ENCODE measurements around the gene WDR1.

The WDR1 gene

GRCh38 chr4:10066670-10067651 lies 49.6 kb downstream of the WDR1 start:
- no peak for DNase-seq (ENCODE audit: low spot score)

- no peak for DNase-seq (ENCODE audit: low spot score)
Measured at GRCh38 chr4:10066206-10066605, 50.4 kb downstream of the WDR1 start.

- DNase-seq (ENCODE audit: low spot score), result peak; percentile 79
Measured at GRCh38 chr4:10063544-10064300, 52.9 kb downstream of the WDR1 start.

- no peak for DNase-seq (ENCODE audit: low spot score)
Measured at GRCh38 chr4:10061650-10062415, 54.8 kb downstream of the WDR1 start.

- no peak for DNase-seq (ENCODE audit: low spot score)
Measured at GRCh38 chr4:10058371-10058770, 58.2 kb downstream of the WDR1 start.

- DNase-seq (ENCODE audit: low spot score), result no peak
Measured at GRCh38 chr4:10057023-10057395, 59.6 kb downstream of the WDR1 start.

- DNase-seq (ENCODE audit: low spot score), result no peak
Measured at GRCh38 chr4:10056334-10057022, 60.1 kb downstream of the WDR1 start.

- DNase-seq (ENCODE audit: low spot score), result no peak
Measured at GRCh38 chr4:10055871-10056270, 60.7 kb downstream of the WDR1 start.

GRCh38 chr4:10054571-10055041 lies 62.0 kb downstream of the WDR1 start:
- no peak for DNase-seq (ENCODE audit: low spot score)

- DNase-seq (ENCODE audit: low spot score), result no peak
Measured at GRCh38 chr4:10053635-10054453, 62.8 kb downstream of the WDR1 start.

- no peak for DNase-seq (ENCODE audit: low spot score)
Measured at GRCh38 chr4:10051517-10052135, 65.0 kb downstream of the WDR1 start.

GRCh38 chr4:10050721-10051120 lies 65.9 kb downstream of the WDR1 start:
- no peak for DNase-seq (ENCODE audit: low spot score)

- DNase-seq (ENCODE audit: low spot score), result no peak
Measured at GRCh38 chr4:10050261-10050661, 66.3 kb downstream of the WDR1 start.

- DNase-seq (ENCODE audit: low spot score), result no peak
Measured at GRCh38 chr4:10048941-10049697, 67.5 kb downstream of the WDR1 start.

GRCh38 chr4:10047967-10048366 lies 68.6 kb downstream of the WDR1 start:
- no peak for DNase-seq (ENCODE audit: low spot score)

- DNase-seq (ENCODE audit: low spot score), result no peak
Measured at GRCh38 chr4:10046471-10046870, 70.1 kb downstream of the WDR1 start.

GRCh38 chr4:10045481-10045880 lies 71.1 kb downstream of the WDR1 start:
- no peak for DNase-seq (ENCODE audit: low spot score)

GRCh38 chr4:10041036-10041435 lies 75.6 kb downstream of the WDR1 start:
- DNase-seq (ENCODE audit: low spot score), result no peak

All from cerebellar cortex (tissue), 1 donor.